GM12873 (cell line): ENCODE data around the gene TEKTIP1.

Experiments used
- CTCF ChIP-seq: IDR thresholded peaks from 2 replicates; pipeline ENCODE4 v1.5.1; 2012; ENCODE audit warnings: low read depth, mild to moderate bottlenecking, moderate library complexity, low read length, control low read depth; ENCODE audit not compliant: insufficient read depth; ENCODE audit errors: missing control alignments

Gene TEKTIP1

GRCh38 chr19:3504735-3505134 is 34.2 kb upstream of the TEKTIP1 start:
- TF ChIP-seq CTCF, result no peak

GRCh38 chr19:3505598-3506383 is 33.2 kb upstream of the TEKTIP1 start, which contains the start of gene FZR1:
FZR1 (plus strand) TSS chr19:3506311; CDS start chr19:3522990, 16,679 bp downstream.
- no peak for TF ChIP-seq CTCF

DNA sequence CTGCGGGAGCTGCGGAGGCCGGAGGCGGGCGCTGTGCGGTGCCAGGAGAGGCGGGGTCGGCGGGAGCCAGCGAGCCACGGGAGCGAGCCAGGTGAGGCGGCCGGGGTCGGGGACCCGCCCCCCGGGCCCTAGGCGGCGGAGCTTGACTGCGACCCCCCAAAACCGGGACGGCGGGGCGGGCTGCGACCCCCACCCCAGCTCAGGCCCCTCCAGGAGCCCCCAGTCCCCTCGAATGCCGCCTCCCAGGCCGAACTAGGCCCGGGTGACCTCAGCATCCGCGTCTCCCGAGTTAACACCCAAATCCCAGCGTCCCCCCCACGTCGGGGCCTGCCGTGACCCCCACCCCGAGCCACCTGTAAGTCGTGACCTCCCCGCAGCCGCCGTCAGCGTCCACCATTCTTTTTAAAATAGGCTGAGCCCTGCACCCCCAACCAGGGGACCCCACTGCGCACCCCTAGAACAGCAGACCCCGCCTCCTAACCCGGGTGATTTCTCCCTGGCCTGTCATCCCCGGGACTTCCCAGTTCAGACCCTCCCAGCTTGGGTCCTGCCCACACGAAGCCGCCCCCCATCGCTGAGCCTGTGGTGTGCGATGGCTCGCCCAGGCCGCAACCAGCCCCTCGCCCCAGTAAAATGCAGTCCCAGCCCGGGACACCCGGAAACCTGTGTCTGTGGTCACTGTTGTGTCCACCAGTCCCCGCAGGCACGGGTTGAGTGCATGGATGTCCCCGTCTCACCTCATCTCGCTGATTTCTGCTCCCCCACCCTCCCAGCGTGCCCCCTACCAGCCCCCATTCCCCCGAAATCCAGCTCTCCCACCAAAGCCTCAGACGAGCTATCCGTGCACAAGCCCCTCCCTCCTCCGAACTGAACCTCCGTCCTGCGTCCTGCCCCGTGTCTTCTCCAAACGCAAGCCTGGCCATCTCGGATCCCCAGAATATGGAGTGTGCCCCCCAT is 32.3 kb upstream of the TEKTIP1 start:
- TF ChIP-seq CTCF, result no peak

DNA sequence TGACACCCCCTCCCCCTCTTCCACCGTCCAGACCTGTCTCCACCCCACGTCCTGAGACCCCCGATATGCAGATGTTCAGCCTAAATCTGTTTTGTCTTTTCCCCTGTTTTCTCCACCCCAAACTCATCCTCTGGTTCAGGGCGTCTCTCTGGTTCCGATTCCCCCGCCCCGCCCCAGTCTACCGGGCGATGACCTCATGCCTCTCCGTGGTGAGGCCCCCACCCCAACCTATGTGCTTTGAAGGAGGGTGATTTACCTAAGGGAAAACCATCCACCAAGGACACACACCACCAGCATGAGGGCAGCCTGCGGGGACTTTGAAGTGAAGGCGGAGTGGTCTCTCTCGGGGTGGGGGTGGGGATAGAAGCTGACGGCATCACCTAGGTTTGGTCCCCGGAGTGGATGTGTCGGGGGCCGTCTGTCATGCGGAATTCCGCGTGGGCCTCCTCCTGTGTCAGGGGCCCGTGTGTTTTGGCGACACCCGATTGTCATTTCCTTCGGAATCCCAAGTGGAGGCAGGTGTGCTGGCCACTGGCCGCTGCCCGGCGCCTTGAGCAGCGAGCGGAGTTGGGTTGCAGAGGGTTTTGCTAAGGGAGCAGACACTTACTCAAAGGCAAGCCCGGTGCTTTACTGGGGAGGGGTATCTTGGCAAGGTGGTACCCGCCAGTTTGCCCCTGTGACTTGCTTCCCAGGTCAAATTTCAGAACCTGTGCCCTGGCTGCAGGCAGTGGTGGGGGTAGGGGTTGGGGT is 31.4 kb upstream of the TEKTIP1 start:
- no peak for TF ChIP-seq CTCF

DNA sequence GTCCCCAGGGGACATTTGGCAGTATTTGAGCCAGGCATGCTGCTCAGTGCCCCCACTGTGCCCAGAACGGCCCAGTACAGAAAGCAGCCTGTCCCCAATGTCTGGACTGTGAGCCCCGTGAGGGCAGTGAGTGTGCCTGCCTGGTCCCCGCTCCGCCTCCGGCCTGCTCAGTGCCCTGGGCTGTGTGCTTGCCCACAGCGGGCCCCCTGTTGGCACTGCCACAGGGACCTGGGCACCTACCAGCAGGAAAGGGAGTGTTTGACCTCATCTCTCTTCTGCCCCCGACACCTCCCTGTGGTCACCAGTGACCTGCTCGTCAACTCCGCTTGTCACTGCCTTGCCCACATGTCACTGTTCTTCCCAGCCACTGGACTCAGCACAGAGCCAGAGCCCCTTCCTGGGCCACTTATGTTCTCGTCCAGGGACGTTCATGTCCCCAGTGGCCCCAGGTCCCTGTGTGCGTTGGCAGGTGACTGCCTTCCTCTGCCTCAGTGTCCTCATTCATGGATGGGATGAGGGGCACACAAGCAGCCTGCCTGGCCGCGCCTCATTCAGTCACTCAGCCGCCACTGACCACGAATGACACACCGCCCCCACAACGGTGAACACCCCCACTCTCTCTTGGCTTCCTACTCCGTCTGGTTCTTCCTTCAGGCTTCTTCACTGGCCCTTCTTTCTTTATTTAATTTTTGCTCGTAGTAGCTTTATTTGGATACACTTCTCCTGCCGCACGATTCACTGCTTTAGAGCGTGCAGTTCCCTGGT is 30.0 kb upstream of the TEKTIP1 start:
- no peak for TF ChIP-seq CTCF

- no peak for TF ChIP-seq CTCF
Measured at GRCh38 chr19:3509566-3509989, 29.4 kb upstream of the TEKTIP1 start.
